Measurements from ENCODE around the gene ZFYVE28. TPM values are rescaled to one million over a fixed set of nuclear protein-coding genes. Genes with fewer than 3 reads are reported as not detected.

The ZFYVE28 gene
- total RNA-seq, 1 donor from 2014 or later, result 3.6 TPM

DNA sequence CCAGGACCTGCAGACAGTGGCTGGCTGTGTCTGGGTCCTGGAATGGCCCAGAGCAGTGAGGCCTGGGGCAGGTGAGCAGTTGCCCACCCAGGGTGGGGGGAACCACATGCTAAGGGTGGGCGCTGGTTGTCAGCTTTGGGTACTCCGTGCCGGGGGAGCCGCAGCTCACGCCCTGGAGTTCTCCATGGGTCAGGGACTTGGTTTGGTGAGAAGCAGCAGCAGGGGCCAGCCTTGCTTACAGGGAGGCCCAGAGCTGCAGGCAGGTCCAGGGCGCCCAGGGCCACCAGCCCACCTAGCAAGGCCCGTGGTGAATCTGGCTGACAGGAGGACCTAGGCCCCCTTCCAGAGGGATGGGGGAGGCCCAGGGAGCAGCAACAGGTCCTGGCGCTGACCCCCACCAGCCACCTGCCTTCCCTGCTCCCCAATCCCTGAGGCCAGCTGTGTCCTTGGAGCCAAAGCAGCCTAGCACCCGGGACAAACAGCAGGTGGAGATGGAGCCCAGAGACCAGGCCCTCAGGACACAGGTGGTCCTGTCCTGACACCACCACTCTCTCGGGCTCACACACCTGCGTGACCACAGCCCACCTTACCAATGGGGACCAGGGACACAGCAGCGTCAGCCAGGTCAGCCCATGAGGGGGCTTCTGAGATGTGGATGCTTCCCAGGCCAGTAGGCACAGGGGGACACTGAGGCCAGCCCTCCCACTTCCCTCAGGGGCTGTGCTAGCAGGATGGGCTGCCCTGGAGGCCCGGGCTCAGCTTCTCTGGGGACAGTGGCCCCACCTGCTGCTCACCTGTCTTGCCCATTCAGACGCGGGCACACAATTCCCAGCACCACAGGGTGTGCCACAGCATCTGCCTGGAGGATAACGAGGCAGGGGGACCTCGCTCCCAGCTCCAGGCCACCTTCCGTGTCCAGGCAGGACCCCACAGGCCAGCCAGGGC, 160.1 kb downstream of the ZFYVE28 start:
- Mint-ChIP-seq H3K9me3 (no peaks in the 10 kb centered on the region), H3K4me3 (no peak overlapping the region), H3K27me3 (no peaks in the 10 kb centered on the region), H3K36me3 (peaks cover 5% of the 10 kb centered on the region), H3K27ac (no peak overlapping the region), H3K4me1 (ENCODE audit: unreplicated experiment) (peaks cover 6% of the 10 kb centered on the region)
- peak; percentile 67 for DNase-seq (ENCODE audit: extremely low spot score, unreplicated experiment)
- TF ChIP-seq, protein P1, sequence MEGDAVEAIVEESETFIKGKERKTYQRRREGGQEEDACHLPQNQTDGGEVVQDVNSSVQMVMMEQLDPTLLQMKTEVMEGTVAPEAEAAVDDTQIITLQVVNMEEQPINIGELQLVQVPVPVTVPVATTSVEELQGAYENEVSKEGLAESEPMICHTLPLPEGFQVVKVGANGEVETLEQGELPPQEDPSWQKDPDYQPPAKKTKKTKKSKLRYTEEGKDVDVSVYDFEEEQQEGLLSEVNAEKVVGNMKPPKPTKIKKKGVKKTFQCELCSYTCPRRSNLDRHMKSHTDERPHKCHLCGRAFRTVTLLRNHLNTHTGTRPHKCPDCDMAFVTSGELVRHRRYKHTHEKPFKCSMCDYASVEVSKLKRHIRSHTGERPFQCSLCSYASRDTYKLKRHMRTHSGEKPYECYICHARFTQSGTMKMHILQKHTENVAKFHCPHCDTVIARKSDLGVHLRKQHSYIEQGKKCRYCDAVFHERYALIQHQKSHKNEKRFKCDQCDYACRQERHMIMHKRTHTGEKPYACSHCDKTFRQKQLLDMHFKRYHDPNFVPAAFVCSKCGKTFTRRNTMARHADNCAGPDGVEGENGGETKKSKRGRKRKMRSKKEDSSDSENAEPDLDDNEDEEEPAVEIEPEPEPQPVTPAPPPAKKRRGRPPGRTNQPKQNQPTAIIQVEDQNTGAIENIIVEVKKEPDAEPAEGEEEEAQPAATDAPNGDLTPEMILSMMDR (conservative IDR thresholded peaks at IDR 0.05), result no peak

DNA sequence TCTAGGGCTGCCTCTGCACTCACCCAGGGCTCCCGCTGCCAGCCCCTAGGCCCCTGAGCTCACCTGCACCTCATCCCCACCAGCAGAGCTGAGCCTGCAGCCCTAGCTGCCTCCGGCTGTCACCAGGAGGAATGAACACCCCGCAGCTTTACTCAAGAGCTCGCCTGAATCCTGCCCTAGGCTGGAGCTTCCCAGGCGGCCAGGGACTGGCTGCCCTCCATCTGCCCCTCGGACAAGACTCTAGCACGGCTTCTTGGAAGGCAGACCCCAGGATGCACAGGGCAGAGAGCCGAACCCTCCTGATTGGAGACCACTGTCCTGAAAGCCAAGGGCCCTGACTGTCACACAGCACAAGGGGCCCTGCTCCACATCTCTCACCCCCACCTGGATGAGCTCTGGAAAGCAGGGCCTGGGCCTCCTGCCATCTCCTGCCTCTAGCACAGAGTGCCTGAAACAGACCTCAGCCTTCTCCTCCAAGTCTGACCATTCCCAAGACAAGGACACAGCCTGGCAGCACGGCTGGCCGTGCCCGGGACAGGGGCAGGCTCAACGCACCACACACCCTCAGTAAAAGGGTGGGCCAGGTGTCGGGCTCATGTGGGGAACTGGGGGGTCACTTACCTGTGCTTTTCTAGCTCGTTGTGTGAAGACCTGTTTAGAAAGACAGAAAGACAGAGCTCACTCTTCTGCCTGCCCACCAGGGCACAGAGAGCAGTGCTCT, 160.9 kb downstream of the ZFYVE28 start:
- no peak overlapping the region for H3K4me3 Mint-ChIP-seq
- peaks cover 6% of the 10 kb centered on the region for H3K4me1 Mint-ChIP-seq (ENCODE audit: unreplicated experiment)
- DNase-seq (ENCODE audit: extremely low spot score, unreplicated experiment), result no peak
- H3K9me3 Mint-ChIP-seq, result no peaks in the 10 kb centered on the region
- no peak overlapping the region for H3K27ac Mint-ChIP-seq
- no peaks in the 10 kb centered on the region for H3K27me3 Mint-ChIP-seq
- TF ChIP-seq, protein P1 (conservative IDR thresholded peaks at IDR 0.05), result no peak
- peaks cover 9% of the 10 kb centered on the region for H3K36me3 Mint-ChIP-seq

DNA sequence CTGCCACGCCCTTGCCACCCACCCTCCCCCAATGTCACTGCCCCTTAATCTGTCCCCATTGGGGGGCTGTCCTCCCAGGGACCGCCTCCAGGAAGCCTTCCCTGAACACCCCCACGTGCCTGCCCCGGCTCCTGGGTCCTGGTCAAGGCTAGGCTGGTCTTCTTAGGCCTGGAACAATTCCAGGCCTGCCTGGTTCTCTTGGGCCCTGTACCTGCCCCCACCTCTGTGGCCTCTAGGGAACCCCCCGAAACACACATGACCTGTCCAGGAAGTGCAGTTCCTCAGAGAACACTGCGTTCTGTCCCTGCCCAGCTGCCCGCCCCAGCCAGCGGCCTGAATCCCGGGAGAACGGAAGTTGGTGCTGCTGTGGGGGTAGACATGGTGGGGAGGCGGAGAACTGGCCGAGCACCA, 161.7 kb downstream of the ZFYVE28 start:
- Mint-ChIP-seq H3K27ac (no peak overlapping the region), H3K4me1 (ENCODE audit: unreplicated experiment) (peaks cover 6% of the 10 kb centered on the region), H3K4me3 (no peak overlapping the region), H3K9me3 (no peaks in the 10 kb centered on the region), H3K36me3 (peaks cover 9% of the 10 kb centered on the region), H3K27me3 (no peaks in the 10 kb centered on the region)
- no peak for DNase-seq (ENCODE audit: extremely low spot score, unreplicated experiment)
- TF ChIP-seq, protein P1 (conservative IDR thresholded peaks at IDR 0.05), result no peak

DNA sequence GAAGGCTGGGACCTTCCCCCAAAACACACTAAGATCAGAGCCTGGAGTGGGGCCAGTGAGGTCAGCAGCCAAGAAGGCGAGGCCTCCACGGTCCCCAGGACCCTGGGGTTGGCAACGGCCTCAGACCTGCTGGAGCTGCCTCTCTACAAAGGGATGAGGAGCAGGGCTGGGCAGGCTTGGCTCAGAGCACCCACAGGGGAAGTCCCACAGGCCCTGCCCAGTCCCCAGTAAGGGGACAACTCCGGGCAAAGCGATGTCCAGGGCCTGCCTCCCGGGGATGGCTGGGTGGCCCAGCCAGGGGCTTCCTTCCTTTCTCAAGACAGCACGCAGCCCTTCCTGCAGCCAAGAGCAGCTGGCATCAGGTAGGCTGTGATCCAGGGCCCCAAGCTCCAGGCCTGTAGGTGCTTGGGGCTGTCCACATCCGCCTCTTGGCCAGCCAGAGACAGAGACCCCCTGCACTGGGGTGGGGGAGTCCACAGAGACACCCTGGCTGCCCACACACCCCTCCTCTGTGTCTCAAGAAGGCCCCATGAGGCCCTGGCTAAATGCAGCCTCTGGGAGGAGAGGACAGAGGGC, 162.2 kb downstream of the ZFYVE28 start:
- TF ChIP-seq, protein P1 (conservative IDR thresholded peaks at IDR 0.05), result no peak
- Mint-ChIP-seq H3K27ac (no peak overlapping the region), H3K4me1 (ENCODE audit: unreplicated experiment) (peaks cover 6% of the 10 kb centered on the region), H3K4me3 (no peak overlapping the region), H3K9me3 (no peaks in the 10 kb centered on the region), H3K36me3 (peaks cover 9% of the 10 kb centered on the region), H3K27me3 (no peaks in the 10 kb centered on the region)
- no peak for DNase-seq (ENCODE audit: extremely low spot score, unreplicated experiment)

DNA sequence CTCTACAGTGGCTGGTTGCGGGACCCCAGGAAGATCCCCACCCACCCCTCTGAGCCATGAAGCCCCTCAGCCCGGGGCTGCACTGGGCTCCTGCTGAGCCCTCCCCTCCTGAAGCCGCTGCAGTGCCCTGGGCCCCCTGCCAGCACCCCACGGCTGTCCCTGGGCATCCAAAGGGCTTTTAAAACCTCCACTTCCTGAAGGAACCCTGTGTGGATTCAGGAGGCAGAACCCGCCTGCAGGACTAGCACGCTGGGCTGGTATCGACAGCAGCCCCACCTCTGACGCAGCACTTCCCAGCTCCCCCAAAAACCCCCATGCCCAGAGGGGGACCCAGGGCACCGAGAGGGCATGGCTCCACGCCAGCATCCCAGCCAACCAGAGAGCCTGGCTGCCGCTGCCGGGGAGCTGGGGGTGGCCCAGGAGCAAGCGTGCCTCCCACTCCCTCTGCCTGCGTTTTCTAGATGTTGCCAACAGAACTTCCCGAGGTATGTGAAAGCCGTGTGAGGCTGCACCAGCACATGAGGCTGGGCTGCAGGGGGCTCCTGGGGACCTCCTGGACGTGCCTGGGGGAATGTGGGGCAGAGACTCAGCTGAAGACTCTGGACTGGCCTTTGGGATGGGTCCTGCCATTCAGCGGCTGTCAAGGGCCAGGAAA, 162.8 kb downstream of the ZFYVE28 start:
- TF ChIP-seq, protein P1 (conservative IDR thresholded peaks at IDR 0.05), result no peak
- no peaks in the 10 kb centered on the region for H3K27me3 Mint-ChIP-seq
- H3K27ac Mint-ChIP-seq, result no peak overlapping the region
- H3K4me3 Mint-ChIP-seq, result no peak overlapping the region
- peak; percentile 68 for DNase-seq (ENCODE audit: extremely low spot score, unreplicated experiment)
- peaks cover 9% of the 10 kb centered on the region for H3K36me3 Mint-ChIP-seq
- peaks cover 6% of the 10 kb centered on the region for H3K4me1 Mint-ChIP-seq (ENCODE audit: unreplicated experiment)
- no peaks in the 10 kb centered on the region for H3K9me3 Mint-ChIP-seq
